ENCODE measurements around the gene MBD5.

Gene MBD5

DNA sequence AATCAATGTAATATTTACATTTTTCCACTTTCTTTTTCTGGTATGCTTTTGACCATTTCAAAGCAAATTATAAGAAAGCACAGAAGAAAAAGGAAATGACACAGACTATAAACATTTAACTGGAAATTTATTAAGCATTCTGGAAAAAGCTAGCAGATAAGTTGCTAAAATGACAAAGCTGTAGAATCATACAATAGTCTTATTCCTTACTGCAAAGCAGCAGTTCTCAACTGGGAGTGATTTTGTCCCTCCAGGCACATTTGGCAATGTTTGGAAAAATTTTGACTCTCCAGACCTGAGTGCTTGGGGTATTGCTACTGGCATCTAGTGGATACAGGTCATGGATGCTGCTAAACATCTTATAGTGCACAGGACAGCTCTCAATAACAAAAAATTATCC lies 75.1 kb downstream of the MBD5 start:
- Histone ChIP-seq H3K4me1 (ENCODE audit: insufficient read depth, poor library complexity, severe bottlenecking) (no peaks in the 10 kb centered on the region), H3K27ac (ENCODE audit: poor library complexity, severe bottlenecking) (no peak overlapping the region), H3K9me3 (ENCODE audit: severe bottlenecking) (no peaks in the 10 kb centered on the region), H3K27me3 (ENCODE audit: insufficient read depth, poor library complexity, severe bottlenecking) (no peaks in the 10 kb centered on the region), H3K36me3 (ENCODE audit: low read depth) (no peaks in the 10 kb centered on the region; the same call in 1 of the 2 replicates), H3K4me3 (ENCODE audit: severe bottlenecking) (no peak overlapping the region)
- TF ChIP-seq, protein P1, sequence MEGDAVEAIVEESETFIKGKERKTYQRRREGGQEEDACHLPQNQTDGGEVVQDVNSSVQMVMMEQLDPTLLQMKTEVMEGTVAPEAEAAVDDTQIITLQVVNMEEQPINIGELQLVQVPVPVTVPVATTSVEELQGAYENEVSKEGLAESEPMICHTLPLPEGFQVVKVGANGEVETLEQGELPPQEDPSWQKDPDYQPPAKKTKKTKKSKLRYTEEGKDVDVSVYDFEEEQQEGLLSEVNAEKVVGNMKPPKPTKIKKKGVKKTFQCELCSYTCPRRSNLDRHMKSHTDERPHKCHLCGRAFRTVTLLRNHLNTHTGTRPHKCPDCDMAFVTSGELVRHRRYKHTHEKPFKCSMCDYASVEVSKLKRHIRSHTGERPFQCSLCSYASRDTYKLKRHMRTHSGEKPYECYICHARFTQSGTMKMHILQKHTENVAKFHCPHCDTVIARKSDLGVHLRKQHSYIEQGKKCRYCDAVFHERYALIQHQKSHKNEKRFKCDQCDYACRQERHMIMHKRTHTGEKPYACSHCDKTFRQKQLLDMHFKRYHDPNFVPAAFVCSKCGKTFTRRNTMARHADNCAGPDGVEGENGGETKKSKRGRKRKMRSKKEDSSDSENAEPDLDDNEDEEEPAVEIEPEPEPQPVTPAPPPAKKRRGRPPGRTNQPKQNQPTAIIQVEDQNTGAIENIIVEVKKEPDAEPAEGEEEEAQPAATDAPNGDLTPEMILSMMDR (IDR thresholded peaks at IDR 0.05; ENCODE audit: poor library complexity, severe bottlenecking): no peak
- DNase-seq (ENCODE audit: low spot score): no peak
- ATAC-seq (ENCODE audit: low read depth): no peak

- Histone ChIP-seq H3K36me3 (ENCODE audit: low read depth) (no peaks in the 10 kb centered on the region), H3K27me3 (ENCODE audit: insufficient read depth, poor library complexity, severe bottlenecking) (no peaks in the 10 kb centered on the region), H3K4me3 (ENCODE audit: severe bottlenecking) (no peak overlapping the region), H3K4me1 (ENCODE audit: insufficient read depth, poor library complexity, severe bottlenecking) (no peaks in the 10 kb centered on the region), H3K9me3 (ENCODE audit: severe bottlenecking) (no peaks in the 10 kb centered on the region), H3K27ac (ENCODE audit: poor library complexity, severe bottlenecking) (no peak overlapping the region)
- DNase-seq (ENCODE audit: low spot score) (no peak), ATAC-seq (ENCODE audit: low read depth) (no peak)
- TF ChIP-seq, protein P1 (IDR thresholded peaks at IDR 0.05; ENCODE audit: poor library complexity, severe bottlenecking): no peak
Observed at GRCh38 chr2:148102641-148103040, 81.8 kb downstream of the MBD5 start.

DNA sequence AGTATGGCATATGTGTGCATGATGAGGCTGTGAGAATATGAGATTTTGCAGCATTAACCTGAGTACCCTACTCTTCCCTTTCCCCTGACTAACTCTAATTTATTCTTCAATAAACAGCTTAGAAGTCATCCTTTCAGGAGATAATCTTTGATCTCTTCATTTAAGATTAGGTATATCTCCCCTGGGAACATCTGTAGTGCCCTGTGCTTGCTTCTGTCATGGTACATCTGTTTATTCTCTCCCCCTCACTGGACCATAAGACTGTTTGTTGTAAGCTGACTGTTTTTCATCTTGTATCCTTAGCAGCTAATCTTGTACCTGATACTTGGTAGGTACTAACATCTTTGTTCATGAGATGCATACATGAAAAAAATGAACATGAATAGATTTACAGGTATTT lies 83.1 kb downstream of the MBD5 start:
- TF ChIP-seq, protein P1 (IDR thresholded peaks at IDR 0.05; ENCODE audit: poor library complexity, severe bottlenecking): no peak
- Histone ChIP-seq H3K9me3 (ENCODE audit: severe bottlenecking) (no peaks in the 10 kb centered on the region), H3K4me3 (ENCODE audit: severe bottlenecking) (no peak overlapping the region)

GRCh38 chr2:148106331-148106730 lies 85.4 kb downstream of the MBD5 start:
- no peaks in the 10 kb centered on the region for H3K9me3 ChIP-seq (ENCODE audit: severe bottlenecking)
- DNase-seq (ENCODE audit: low spot score) (no peak), ATAC-seq (ENCODE audit: low read depth) (no peak)
- H3K4me1 ChIP-seq (ENCODE audit: insufficient read depth, poor library complexity, severe bottlenecking): no peaks in the 10 kb centered on the region
- H3K27me3 ChIP-seq (ENCODE audit: insufficient read depth, poor library complexity, severe bottlenecking): no peaks in the 10 kb centered on the region
- H3K27ac ChIP-seq (ENCODE audit: poor library complexity, severe bottlenecking): no peak overlapping the region
- TF ChIP-seq, protein P1 (IDR thresholded peaks at IDR 0.05; ENCODE audit: poor library complexity, severe bottlenecking): no peak
- H3K4me3 ChIP-seq (ENCODE audit: severe bottlenecking): no peak overlapping the region
- no peaks in the 10 kb centered on the region; the same call in 1 of the 2 replicates for H3K36me3 ChIP-seq (ENCODE audit: low read depth)

More for the DNA sequence above, 83.1 kb downstream of the MBD5 start:
- ATAC-seq (ENCODE audit: low read depth) (no peak), DNase-seq (ENCODE audit: low spot score) (no peak)
- no peaks in the 10 kb centered on the region for H3K4me1 ChIP-seq (ENCODE audit: insufficient read depth, poor library complexity, severe bottlenecking)
- no peaks in the 10 kb centered on the region for H3K36me3 ChIP-seq (ENCODE audit: low read depth)
- no peak overlapping the region for H3K27ac ChIP-seq (ENCODE audit: poor library complexity, severe bottlenecking)
- no peaks in the 10 kb centered on the region for H3K27me3 ChIP-seq (ENCODE audit: insufficient read depth, poor library complexity, severe bottlenecking)

DNA sequence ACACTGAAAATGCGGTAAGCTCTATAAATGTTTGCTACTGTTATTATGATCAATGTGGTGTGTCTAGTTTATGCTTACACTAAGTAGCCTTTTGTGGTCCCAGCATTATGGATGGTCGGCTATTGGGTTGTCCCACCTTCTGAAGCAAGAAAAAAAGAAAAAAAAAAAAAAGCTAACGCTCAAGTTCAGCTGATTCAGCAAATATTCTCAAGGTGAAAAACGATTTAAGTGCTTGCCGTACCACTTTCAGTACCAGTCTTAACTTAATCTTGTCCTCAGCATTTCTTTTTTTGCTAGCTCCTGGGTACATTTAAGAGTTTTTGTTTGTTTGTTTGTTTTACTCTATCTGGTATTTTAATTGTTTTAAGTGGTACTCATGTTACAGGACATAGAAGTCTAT lies 87.5 kb downstream of the MBD5 start:
- DNase-seq (ENCODE audit: low spot score) (no peak), ATAC-seq (ENCODE audit: low read depth) (no peak)
- Histone ChIP-seq H3K27ac (ENCODE audit: poor library complexity, severe bottlenecking) (no peak overlapping the region), H3K4me1 (ENCODE audit: insufficient read depth, poor library complexity, severe bottlenecking) (no peaks in the 10 kb centered on the region), H3K9me3 (ENCODE audit: severe bottlenecking) (no peaks in the 10 kb centered on the region), H3K27me3 (ENCODE audit: insufficient read depth, poor library complexity, severe bottlenecking) (no peaks in the 10 kb centered on the region), H3K36me3 (ENCODE audit: low read depth) (no peaks in the 10 kb centered on the region; the same call in 1 of the 2 replicates), H3K4me3 (ENCODE audit: severe bottlenecking) (no peak overlapping the region)
- TF ChIP-seq, protein P1 (IDR thresholded peaks at IDR 0.05; ENCODE audit: poor library complexity, severe bottlenecking): no peak

Measured in RWPE2 (cell line).